Activated CD4-positive, alpha-beta T cell treated with anti-CD3 and anti-CD28 coated beads, Interleukin-2, Interleukin-4, amounts not matched to agents 100 ng/mL and 50 ng/mL, durations not matched to agents 16 hours and 8 hours (primary cell): Measurements from ENCODE around the gene MAGEB3.

ENCODE experiments used
- DNase-seq: peaks from one replicate; pipeline ENCODE4 v3.0.0-alpha.2; 2020; ENCODE audit warnings: low spot score

MAGEB3 gene

DNA sequence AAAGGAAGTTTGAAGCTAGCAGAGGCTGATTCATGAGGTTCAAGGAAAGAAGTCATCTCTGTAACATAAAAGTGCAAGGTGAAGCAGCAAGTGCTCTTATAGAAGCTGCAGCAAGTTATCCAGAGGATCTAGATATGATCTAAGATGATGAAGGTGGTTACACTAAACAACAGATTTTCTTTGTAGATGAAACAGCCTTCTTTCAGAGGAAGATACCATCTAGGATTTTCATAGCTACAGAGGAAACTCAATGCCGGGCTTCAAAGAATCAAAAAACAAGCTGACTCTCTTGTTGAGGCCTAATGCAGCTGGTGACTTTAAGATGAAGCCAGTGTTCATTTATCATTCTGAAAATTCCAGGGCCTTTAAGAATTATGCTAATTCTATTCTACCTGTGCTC is 50.0 kb downstream of the MAGEB3 start:
- DNase-seq = peak; percentile 0

DNA sequence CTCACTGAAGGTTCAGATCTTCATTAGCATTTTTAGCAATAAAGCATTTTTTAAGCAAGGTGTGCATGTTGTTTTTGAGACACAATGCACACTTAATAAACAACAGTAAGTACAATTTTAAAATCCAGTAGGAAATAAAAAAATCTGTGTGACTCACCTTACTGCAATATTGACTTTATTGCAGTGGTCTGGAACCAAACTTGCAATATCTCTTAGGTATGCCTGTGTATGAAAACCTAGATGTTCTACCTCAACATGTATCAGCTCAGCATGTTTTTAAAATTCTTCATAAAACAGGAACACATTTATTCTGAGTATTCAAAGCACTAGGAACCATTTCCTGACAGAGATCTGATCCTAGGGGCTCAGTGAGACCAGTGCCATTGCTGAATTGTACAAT is 52.1 kb downstream of the MAGEB3 start:
- no peak for DNase-seq

DNA sequence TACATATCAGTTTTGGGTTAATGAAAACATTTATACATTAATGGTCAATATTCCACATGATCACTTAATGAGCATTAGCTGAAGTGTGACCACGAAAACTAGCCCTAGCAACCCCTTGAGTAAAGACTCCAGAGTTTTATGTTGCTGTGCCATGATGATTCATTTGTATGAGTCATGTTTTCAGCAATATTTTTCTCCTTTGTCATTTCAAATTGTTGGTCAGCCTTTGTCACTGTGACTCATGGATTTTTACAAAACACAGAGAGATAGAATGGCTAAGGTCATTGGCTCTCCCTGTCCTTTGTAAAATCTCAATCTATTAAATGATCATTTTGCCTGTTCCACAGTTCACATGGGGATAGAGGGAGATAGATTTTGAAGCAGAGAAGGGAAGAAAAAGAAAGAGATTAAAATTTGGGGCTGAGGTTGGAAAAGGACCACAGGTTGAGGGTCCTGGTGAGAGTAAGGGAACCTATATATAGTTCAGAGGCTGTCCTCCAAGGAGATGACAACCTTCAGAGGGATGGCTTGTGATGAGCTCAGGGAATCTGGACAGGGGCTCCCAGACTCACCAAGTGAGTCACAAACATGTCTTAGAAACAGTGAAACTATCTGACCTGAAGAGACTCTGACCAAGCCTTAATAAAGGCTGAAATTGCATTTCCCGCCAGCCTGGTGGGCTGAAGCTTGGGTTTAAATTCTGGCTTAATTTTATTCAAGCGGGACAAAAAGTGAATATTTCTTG is 53.2 kb downstream of the MAGEB3 start:
- peak; percentile 19 for DNase-seq
